Stimulated activated effector memory CD8-positive, alpha-beta T cell treated with anti-CD3 and anti-CD28 coated beads, Interleukin-12 subunit alpha, Interleukin-12 subunit beta, amount 100 ng/mL, for 72 hours (primary cell): ENCODE results near the gene HSF2BP.

Source experiments
- ATAC-seq: fragments of 150-1000 bp; cut with Tn5 transposase; 2 replicates; pipeline ENCODE4 v1.10.0; 2021
- DNase-seq, 2 donors: peaks; one replicate each; pipeline ENCODE4 v3.0.0; 2021 to 2022; ENCODE audit warnings: low spot score in 2 of 2
- H3K27ac Mint-ChIP-seq: one replicate; pipeline ENCODE4 v1.8.0; 2022; ENCODE audit warnings: mild to moderate bottlenecking, mixed read lengths
- H3K36me3 Mint-ChIP-seq: one replicate; pipeline ENCODE4 v1.8.0; 2022; ENCODE audit warnings: mild to moderate bottlenecking, mixed read lengths
- H3K4me1 Mint-ChIP-seq: one replicate; pipeline ENCODE4 v1.8.0; 2022; ENCODE audit warnings: mixed read lengths
- H3K4me3 Mint-ChIP-seq: one replicate; pipeline ENCODE4 v1.8.0; 2022; ENCODE audit warnings: mild to moderate bottlenecking, mixed read lengths
- H3K9me3 Mint-ChIP-seq: one replicate; pipeline ENCODE4 v1.8.0; 2022; ENCODE audit warnings: mixed read lengths

Gene HSF2BP

DNA sequence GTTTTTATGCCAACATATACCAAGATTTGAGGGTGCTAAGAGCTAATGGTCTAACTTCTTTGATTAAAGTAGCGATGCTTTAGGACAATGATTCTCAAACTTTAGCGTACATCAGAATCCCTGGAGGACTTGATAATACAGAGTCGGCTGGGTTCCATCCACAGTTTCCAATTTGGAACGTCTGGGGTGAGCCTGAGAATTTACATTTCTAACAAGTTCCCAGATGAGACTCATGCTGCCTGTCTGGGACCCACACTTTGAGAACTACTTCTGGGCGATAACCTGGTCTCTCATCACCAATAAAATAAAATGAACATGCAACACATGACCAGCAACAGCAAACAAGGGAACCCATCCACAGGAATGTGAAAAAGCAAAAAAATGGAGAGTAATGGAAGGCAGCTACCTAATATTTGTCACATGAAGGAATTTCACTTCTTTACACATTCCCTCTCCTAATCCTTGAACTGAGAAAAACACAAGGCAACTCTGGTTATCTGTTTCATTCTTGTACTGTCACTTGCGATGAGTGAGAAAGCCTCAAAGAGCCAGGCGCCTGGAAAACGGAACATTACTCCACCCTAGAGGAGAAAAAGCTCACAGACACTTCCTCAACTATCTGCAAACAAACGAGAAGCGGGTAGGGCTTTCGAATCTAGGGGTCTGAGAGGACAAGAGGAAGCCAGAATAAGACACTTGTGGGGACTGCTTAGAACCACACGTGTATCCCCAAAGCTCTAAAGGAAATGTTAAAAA, 14.0 kb downstream of the HSF2BP start:
- H3K27ac Mint-ChIP-seq = no peak overlapping the region
- no peak for DNase-seq
- ATAC-seq = peak; percentile 43

DNA sequence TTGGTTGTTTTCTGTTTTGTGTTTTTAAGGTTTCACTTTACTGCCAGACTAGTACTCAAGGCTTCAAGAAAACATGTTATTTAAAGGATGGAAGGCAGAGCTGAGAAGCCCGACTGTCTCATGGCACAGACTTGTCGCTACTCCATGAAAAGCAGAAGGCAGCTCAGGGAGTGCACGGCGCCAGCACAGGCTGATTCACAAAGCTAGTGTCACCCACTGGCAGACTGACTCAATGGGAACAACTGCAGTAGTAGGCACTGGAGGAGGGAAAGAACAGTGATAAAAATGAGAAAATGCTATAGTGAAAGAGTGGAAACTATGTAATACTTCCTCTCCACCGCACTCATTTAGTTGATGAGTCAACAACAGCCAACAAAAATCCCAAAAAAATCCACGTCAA, 14.7 kb downstream of the HSF2BP start:
- DNase-seq (no peak), ATAC-seq (no peak)
- Mint-ChIP-seq H3K27ac (no peak overlapping the region), H3K9me3 (no peaks in the 10 kb centered on the region), H3K36me3 (no peaks in the 10 kb centered on the region), H3K4me3 (no peak overlapping the region), H3K4me1 (peaks cover 12% of the 10 kb centered on the region)

More for the DNA sequence above, 14.0 kb downstream of the HSF2BP start:
- no peak overlapping the region for H3K4me3 Mint-ChIP-seq
- H3K4me1 Mint-ChIP-seq = peaks cover 12% of the 10 kb centered on the region
- H3K36me3 Mint-ChIP-seq = no peaks in the 10 kb centered on the region
- no peaks in the 10 kb centered on the region for H3K9me3 Mint-ChIP-seq

DNA sequence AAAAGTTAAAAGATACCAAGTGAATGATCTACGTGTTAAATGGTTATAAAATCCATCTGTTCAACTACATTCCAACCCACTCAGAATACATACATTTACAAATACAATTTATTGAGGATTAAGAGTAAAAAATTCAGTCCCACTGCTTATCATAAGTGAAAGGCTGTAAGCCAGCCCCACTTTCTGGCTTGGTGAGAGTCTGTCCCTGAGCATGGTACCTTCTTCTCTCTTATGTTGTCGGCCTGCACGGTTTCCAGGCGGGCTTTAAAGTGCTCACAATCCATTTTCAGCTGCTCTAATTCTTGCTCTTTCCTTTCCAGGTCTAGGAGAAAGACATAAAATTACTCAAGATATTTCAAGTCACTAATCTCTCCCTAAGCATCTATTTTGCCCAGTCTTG, 15.2 kb downstream of the HSF2BP start:
- H3K36me3 Mint-ChIP-seq = no peaks in the 10 kb centered on the region
- ATAC-seq (no peak), DNase-seq (no peak)
- peaks cover 12% of the 10 kb centered on the region for H3K4me1 Mint-ChIP-seq
- no peaks in the 10 kb centered on the region for H3K9me3 Mint-ChIP-seq
- no peak overlapping the region for H3K27ac Mint-ChIP-seq
- no peak overlapping the region for H3K4me3 Mint-ChIP-seq

DNA sequence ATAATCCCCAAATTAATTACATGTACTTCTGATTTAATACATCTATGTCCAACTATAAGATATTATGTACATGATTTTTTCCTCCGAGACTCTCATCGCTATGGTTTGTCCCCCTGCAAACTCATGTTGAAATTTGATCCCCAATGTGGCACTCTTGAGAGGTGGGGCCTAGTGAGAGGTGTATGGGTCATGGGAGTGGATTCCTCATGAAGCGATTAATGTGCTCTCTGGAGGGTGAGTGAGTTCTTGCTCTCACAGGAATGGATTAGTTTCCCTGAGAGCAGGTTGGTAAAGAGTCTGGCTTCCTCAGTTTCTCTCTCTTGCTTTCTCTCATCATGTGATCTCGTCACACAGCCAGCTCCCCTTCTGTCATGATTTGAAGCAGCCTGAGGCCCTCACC, 16.1 kb downstream of the HSF2BP start:
- no peaks in the 10 kb centered on the region for H3K36me3 Mint-ChIP-seq
- no peaks in the 10 kb centered on the region for H3K9me3 Mint-ChIP-seq
- ATAC-seq = no peak
- H3K27ac Mint-ChIP-seq = no peak overlapping the region
- peaks cover 12% of the 10 kb centered on the region for H3K4me1 Mint-ChIP-seq
- no peak for DNase-seq
- H3K4me3 Mint-ChIP-seq = no peak overlapping the region

DNA sequence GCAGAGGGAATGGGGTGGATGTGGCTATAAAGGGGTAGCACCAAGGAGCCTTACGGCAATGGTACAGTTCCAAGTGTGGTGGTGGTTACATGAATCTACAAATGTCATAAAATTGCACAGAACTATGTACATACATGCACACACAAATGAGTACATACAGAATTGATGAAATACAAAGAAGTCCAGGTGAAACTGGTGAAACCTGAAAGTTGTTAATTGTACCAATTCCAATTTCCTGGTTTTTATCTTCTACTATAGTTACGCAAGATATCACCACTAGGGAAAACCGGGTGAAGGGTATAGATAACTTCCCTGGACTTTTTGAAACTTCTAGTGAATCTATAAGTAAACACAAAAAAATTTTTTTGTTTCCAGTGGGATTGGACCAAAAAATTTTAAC, 18.9 kb downstream of the HSF2BP start:
- Mint-ChIP-seq H3K4me3 (no peak overlapping the region), H3K36me3 (no peaks in the 10 kb centered on the region), H3K9me3 (no peaks in the 10 kb centered on the region), H3K27ac (no peak overlapping the region), H3K4me1 (peaks cover 2% of the 10 kb centered on the region)
- no peak for ATAC-seq
- no peak for DNase-seq

DNA sequence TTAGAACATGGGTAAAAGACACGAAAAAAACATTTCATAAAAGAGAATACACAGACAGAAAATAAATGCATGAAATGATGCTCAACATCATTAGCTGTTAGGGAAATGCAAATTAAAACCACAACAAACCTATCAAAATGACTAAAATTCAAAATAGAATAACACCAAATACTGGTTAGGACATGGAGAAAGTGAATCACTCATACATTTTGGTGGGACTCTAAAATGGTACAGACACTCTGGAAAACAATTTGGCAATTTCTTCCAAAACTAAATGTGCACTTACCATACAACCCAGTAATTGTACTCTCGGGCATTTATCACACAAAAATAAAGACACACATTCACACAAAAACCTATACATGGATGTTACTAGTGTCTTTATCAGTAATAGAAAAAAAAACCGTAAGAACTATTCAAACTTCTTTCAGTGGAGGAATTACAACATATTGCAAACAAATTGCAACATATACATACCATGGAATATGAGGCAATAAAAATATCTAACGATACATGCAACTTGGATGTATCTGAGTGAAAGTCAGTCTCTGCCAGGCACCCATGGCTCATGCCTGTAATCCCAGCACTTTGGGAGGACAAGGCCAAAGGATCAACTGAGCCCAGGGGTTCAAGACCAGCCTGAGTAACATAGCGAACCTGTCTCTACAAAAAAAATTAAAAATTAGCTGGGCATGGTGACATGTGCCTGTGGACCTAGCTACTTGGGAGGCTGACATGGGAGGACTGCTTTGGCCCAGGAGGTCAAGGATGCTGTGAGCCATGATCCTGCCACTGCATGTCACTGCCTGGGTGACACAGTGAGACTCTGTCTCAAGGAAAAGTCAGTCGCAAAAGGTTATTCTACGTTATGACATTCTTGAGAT, 19.6 kb downstream of the HSF2BP start:
- Mint-ChIP-seq H3K9me3 (no peaks in the 10 kb centered on the region), H3K27ac (no peak overlapping the region), H3K4me1 (no peaks in the 10 kb centered on the region), H3K4me3 (no peak overlapping the region), H3K36me3 (no peaks in the 10 kb centered on the region)
- DNase-seq = no peak
- ATAC-seq = no peak

DNA sequence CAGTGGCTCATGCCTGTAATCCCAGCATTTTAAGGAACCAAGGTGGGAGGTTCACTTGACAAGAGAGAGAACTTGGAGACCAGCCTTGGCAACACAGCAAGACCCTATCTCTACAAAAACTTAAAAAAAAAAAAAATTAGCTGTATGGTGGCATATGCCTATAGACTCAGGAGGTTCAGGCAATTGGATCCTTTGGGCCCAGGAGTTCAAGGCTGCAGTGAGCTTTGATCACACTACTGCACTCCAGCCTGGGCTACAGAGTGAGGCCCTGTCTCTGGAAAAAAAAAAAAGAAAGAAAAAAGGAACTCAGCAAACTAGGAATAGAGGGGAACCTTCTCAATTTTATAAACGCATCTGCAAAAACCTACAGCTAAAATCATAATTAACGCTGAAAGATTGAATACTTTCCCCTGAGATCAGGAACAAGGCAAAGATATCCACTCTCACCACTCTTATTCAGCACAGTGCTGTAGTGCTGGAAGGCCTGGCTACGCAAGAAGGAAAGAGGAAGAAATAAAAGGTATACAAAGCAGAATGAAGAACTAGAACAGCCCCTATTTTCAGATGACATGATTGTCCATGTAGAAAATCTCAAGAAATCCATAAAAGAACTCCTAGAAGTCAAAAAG, 21.6 kb downstream of the HSF2BP start:
- Mint-ChIP-seq H3K27ac (no peak overlapping the region), H3K36me3 (no peaks in the 10 kb centered on the region), H3K9me3 (no peaks in the 10 kb centered on the region), H3K4me1 (no peaks in the 10 kb centered on the region), H3K4me3 (no peak overlapping the region)
- no peak for ATAC-seq
- DNase-seq = no peak

DNA sequence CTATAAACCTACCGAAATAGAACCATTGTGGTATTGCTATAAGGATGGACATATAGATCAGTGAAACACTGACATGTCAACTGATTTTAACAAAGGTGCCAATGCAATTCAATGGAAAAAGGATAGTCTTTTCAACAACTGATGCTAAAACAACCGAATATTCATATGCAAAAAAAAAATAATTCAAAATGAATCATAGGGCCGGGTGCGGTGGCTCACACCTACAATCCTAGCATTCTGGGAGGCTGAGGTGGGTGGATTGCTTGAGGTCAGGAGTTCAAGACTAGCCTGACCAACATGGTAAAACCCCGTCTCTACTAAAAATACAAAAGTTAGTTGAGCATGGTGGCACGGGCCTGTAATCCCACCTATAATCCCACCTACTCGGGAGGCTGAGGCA, 23.9 kb downstream of the HSF2BP start:
- no peak for DNase-seq

DNA sequence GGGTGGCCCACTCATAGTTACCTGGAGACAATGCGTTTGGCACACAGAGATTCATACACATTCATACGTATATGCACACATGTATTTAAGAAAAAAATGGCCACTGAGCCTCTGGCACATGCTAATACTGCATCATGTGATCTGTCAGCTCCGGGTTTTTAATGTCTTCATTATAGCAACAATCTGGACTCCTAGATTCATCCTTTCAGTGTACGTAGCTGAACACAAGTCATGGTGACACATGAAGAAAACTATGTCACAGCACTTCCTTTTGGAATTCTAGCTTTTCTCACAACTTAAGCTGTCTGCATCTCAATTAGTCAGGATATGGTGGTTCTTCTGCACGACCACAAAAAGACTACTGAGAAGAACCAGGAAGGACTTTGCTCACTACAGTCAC, 24.7 kb downstream of the HSF2BP start:
- ATAC-seq = no peak
- H3K36me3 Mint-ChIP-seq = no peaks in the 10 kb centered on the region
- no peak overlapping the region for H3K4me3 Mint-ChIP-seq
- H3K4me1 Mint-ChIP-seq = no peaks in the 10 kb centered on the region
- H3K27ac Mint-ChIP-seq = no peak overlapping the region
- DNase-seq = no peak
- no peaks in the 10 kb centered on the region for H3K9me3 Mint-ChIP-seq

More for the DNA sequence above, 23.9 kb downstream of the HSF2BP start:
- Mint-ChIP-seq H3K27ac (no peak overlapping the region), H3K9me3 (no peaks in the 10 kb centered on the region), H3K4me3 (no peak overlapping the region), H3K4me1 (no peaks in the 10 kb centered on the region), H3K36me3 (no peaks in the 10 kb centered on the region)
- ATAC-seq = no peak

DNA sequence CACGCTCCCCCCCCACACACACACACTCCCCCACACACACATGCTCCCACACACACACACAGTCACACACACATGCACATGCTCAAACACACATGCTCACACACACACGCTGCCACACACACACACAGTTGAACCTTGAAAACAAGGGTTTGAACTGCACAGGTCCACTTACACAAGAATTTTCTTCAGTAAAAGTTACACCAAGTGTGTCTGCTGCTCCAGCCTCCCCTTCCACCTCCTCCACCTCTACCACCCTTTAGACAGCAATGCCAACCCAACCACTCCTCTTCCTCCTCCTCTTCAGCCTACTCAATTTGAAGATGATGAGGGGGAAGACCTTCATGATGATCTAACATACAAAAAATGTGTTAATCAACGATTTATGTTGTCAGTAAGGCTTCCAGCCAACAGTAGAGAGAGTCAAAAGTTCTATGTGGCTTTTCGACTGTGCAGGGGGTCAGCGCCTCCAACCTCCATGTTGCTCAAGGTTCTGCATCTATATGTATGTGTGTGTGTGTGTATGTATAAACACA, 26.8 kb downstream of the HSF2BP start:
- H3K27ac Mint-ChIP-seq = no peak overlapping the region
- no peaks in the 10 kb centered on the region for H3K9me3 Mint-ChIP-seq
- no peaks in the 10 kb centered on the region for H3K4me1 Mint-ChIP-seq
- no peak for DNase-seq
- no peak overlapping the region for H3K4me3 Mint-ChIP-seq
- ATAC-seq = no peak
- H3K36me3 Mint-ChIP-seq = no peaks in the 10 kb centered on the region

DNA sequence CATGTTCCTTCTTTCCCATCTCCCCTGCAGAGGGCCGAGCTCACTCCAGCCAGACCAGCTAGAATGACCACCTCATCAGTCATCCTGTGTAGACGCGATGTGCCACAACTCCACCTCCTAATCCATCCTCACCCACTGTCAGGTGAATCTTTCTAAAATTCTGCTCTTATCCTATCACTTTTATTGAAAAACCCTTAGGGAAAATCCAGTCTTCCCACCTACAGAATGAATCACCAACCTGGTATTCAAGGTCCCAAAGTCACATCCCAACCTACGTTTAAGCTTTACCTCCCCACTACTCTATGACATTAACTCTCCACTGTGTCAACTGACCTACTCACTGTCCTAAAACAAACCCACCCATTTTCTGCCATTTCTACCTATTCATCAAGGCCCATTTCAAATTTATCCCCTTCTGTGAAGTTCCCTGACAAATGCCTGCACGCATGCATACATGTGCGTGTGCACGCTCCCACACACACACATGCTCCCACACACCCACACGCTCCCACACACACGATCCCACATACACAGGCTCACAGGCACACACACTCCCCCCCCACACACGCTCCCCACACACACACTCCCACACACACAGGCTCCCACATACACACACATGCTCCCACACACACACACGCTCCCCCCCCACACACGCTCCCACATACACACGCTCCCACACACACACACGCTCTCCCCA, 27.7 kb downstream of the HSF2BP start:
- DNase-seq (no peak), ATAC-seq (no peak)

DNA sequence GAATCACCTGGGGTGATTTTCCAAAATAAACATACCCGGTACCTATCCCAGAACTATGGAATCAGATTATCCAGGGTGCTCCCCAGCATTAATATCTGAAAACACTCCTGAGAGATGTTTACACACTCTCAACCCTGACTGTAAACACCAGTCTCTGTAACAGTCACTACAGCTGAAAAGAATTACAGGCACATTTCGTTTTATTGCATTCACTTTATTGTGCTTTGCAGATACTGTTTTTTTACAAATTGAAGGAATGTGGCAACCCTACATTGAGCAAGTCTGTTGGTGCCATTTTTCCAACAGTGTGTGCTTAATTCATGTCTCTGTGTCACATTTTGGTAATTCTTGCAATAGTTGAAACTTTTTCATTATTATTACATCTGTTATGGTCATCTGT, 31.8 kb downstream of the HSF2BP start:
- no peak for ATAC-seq
- no peak for DNase-seq

More for the DNA sequence above, 27.7 kb downstream of the HSF2BP start:
- Mint-ChIP-seq H3K4me1 (no peaks in the 10 kb centered on the region), H3K9me3 (no peaks in the 10 kb centered on the region), H3K36me3 (no peaks in the 10 kb centered on the region), H3K4me3 (no peak overlapping the region), H3K27ac (no peak overlapping the region)

DNA sequence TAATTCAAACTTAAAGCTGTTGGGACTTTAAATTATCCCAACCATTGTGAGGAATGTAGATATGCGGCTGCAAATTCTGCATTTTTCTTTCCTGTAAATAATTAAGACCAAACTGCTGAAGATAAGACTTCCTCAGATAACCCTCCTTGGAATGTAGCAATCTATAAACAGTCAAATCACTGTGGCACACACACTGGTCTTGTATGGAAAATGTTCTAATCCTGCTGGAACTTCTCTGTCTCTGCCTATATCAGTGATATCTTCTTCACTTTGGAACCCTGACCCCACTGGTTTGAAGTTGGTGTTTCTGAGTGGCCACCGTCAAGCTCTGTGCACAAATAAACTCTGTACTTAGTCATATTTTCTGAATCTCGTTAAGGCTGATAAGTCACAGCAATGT, 32.9 kb downstream of the HSF2BP start:
- Mint-ChIP-seq H3K9me3 (no peaks in the 10 kb centered on the region), H3K36me3 (no peaks in the 10 kb centered on the region), H3K27ac (no peak overlapping the region), H3K4me3 (no peak overlapping the region), H3K4me1 (no peaks in the 10 kb centered on the region)
- DNase-seq (no peak), ATAC-seq (no peak)

More for the DNA sequence above, 31.8 kb downstream of the HSF2BP start:
- no peaks in the 10 kb centered on the region for H3K36me3 Mint-ChIP-seq
- no peak overlapping the region for H3K4me3 Mint-ChIP-seq
- H3K9me3 Mint-ChIP-seq = no peaks in the 10 kb centered on the region
- no peaks in the 10 kb centered on the region for H3K4me1 Mint-ChIP-seq
- no peak overlapping the region for H3K27ac Mint-ChIP-seq

DNA sequence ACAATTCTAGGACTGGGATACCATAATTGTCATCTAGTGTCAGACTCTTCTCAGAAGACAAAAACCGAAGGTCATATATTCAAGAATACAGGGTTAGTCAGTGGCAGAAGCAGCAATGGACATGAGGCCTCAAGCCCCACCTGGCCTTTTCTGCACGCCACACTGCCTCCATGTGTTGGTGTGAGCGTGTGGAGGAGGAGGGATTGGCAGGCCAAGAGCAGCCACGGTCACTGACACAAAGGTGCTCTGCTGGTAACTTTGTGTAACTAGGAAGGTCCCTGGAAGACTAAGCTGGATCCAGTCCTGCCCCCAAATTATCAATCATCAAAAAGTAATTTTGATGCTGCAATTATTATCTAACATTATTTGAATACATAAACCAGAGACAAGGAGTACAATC, 34.9 kb downstream of the HSF2BP start:
- Mint-ChIP-seq H3K4me3 (no peak overlapping the region), H3K9me3 (peaks cover 7% of the 10 kb centered on the region), H3K27ac (no peak overlapping the region), H3K36me3 (no peaks in the 10 kb centered on the region), H3K4me1 (no peaks in the 10 kb centered on the region)
- no peak for DNase-seq
- ATAC-seq = no peak

DNA sequence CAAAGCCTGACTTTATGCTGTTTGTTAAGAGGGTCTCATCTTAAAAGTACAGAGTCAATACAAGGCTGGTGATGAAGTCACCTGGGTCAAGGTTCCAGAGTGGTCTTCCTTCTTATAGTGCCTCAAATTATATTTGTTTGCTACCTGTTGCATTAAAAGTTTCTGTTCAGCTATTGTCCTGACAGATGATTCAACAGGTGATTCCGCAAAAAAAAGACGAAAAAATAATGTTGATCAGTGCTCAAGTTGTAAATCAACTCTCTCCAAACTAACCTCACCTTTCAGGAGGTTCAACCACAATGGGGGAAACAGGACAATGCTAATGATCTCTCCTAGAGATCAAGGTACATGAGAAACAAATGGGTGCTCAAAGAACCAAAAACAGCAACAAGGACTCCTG, 35.7 kb downstream of the HSF2BP start:
- Mint-ChIP-seq H3K27ac (no peak overlapping the region), H3K36me3 (no peaks in the 10 kb centered on the region), H3K4me3 (no peak overlapping the region), H3K4me1 (no peaks in the 10 kb centered on the region), H3K9me3 (peaks cover 7% of the 10 kb centered on the region)
- DNase-seq (no peak), ATAC-seq (no peak)
